HUES6 (cell line): Measurements from ENCODE around the gene BRCC3.

ENCODE experiments used
- H3K27ac ChIP-seq: 2 replicates; pipeline ENCODE4 v1.7.0; 2013; ENCODE audit warnings: low read depth, mild to moderate bottlenecking, low read length, inconsistent platforms
- H3K27me3 ChIP-seq: 2 replicates; pipeline ENCODE4 v1.6.1; 2013; ENCODE audit warnings: low read length; ENCODE audit not compliant: control insufficient read depth, insufficient read depth
- H3K36me3 ChIP-seq: 2 replicates; pipeline ENCODE4 v1.6.1; 2013; ENCODE audit warnings: low read length; ENCODE audit not compliant: control insufficient read depth, insufficient read depth
- H3K4me1 ChIP-seq: 2 replicates; pipeline ENCODE4 v1.6.1; 2013; ENCODE audit warnings: low read length; ENCODE audit not compliant: control insufficient read depth, insufficient read depth
- H3K4me3 ChIP-seq: 2 replicates; pipeline ENCODE4 v1.5.1; 2013; ENCODE audit warnings: low read depth, low read length
- H3K9ac ChIP-seq: one replicate; pipeline ENCODE4 v1.6.1; 2013; ENCODE audit warnings: mild to moderate bottlenecking, low read length
- H3K9me3 ChIP-seq: 2 replicates; pipeline ENCODE4 v1.6.1; 2013; ENCODE audit warnings: low read depth, low read length; ENCODE audit not compliant: control insufficient read depth, insufficient read depth

The BRCC3 gene

GRCh38 chrX:155035688-155036087, 35.6 kb upstream of the BRCC3 start:
- Histone ChIP-seq H3K27ac (no peak overlapping the region), H3K4me1 (no peaks in the 10 kb centered on the region), H3K9ac (no peak overlapping the region), H3K9me3 (peaks cover 17% of the 10 kb centered on the region), H3K4me3 (no peak overlapping the region), H3K27me3 (no peaks in the 10 kb centered on the region), H3K36me3 (peaks cover 22% of the 10 kb centered on the region)

- no peaks in the 10 kb centered on the region for H3K36me3 ChIP-seq
- no peak overlapping the region for H3K4me3 ChIP-seq
- H3K27me3 ChIP-seq = no peaks in the 10 kb centered on the region
- no peak overlapping the region for H3K27ac ChIP-seq
- H3K9ac ChIP-seq = no peak overlapping the region
- peaks cover 9% of the 10 kb centered on the region; the same call in 1 of the 2 replicates for H3K9me3 ChIP-seq
- no peaks in the 10 kb centered on the region; the same call in 1 of the 2 replicates for H3K4me1 ChIP-seq
Measured at GRCh38 chrX:155046129-155046810, 25.0 kb upstream of the BRCC3 start.

- peaks cover 9% of the 10 kb centered on the region; the same call in 1 of the 2 replicates for H3K9me3 ChIP-seq
- no peaks in the 10 kb centered on the region for H3K27me3 ChIP-seq
- H3K27ac ChIP-seq = no peak overlapping the region
- H3K36me3 ChIP-seq = peaks cover 6% of the 10 kb centered on the region; the same call in 1 of the 2 replicates
- H3K4me1 ChIP-seq = no peaks in the 10 kb centered on the region; the same call in 1 of the 2 replicates
- H3K9ac ChIP-seq = no peak overlapping the region
- no peak overlapping the region for H3K4me3 ChIP-seq
Measured at GRCh38 chrX:155046811-155047528, 24.3 kb upstream of the BRCC3 start.

GRCh38 chrX:155048977-155049619, 22.2 kb upstream of the BRCC3 start:
- Histone ChIP-seq H3K36me3 (peaks cover 6% of the 10 kb centered on the region; the same call in 1 of the 2 replicates), H3K4me3 (no peak overlapping the region), H3K9me3 (peaks cover 11% of the 10 kb centered on the region; the same call in 1 of the 2 replicates), H3K27me3 (no peaks in the 10 kb centered on the region), H3K27ac (no peak overlapping the region), H3K9ac (no peak overlapping the region), H3K4me1 (no peaks in the 10 kb centered on the region; the same call in 1 of the 2 replicates)

- peaks cover 4% of the 10 kb centered on the region; the same call in 1 of the 2 replicates for H3K4me1 ChIP-seq
- no peaks in the 10 kb centered on the region for H3K27me3 ChIP-seq
- peaks cover 7% of the 10 kb centered on the region; the same call in 1 of the 2 replicates for H3K9me3 ChIP-seq
- H3K4me3 ChIP-seq = no peak overlapping the region
- no peak overlapping the region for H3K27ac ChIP-seq
- H3K9ac ChIP-seq = no peak overlapping the region
- H3K36me3 ChIP-seq = peaks cover 6% of the 10 kb centered on the region
Measured at GRCh38 chrX:155052738-155053498, 18.4 kb upstream of the BRCC3 start.

GRCh38 chrX:155053656-155054055, 17.7 kb upstream of the BRCC3 start:
- peaks cover 8% of the 10 kb centered on the region; the same call in 1 of the 2 replicates for H3K9me3 ChIP-seq
- peaks cover 4% of the 10 kb centered on the region; the same call in 1 of the 2 replicates for H3K4me1 ChIP-seq
- H3K9ac ChIP-seq = no peak overlapping the region
- no peak overlapping the region for H3K27ac ChIP-seq
- H3K36me3 ChIP-seq = peaks cover 6% of the 10 kb centered on the region
- H3K27me3 ChIP-seq = no peaks in the 10 kb centered on the region; the same call in 1 of the 2 replicates
- no peak overlapping the region for H3K4me3 ChIP-seq

- Histone ChIP-seq H3K27me3 (no peaks in the 10 kb centered on the region; the same call in 1 of the 2 replicates), H3K36me3 (peaks cover 6% of the 10 kb centered on the region), H3K9ac (no peak overlapping the region), H3K4me1 (peaks cover 4% of the 10 kb centered on the region; the same call in 1 of the 2 replicates), H3K9me3 (peaks cover 8% of the 10 kb centered on the region; the same call in 1 of the 2 replicates), H3K27ac (no peak overlapping the region), H3K4me3 (no peak overlapping the region)
Measured at GRCh38 chrX:155054255-155054654, 17.1 kb upstream of the BRCC3 start.

- Histone ChIP-seq H3K4me1 (peaks cover 4% of the 10 kb centered on the region; the same call in 1 of the 2 replicates), H3K9me3 (peaks cover 6% of the 10 kb centered on the region; the same call in 1 of the 2 replicates), H3K4me3 (no peak overlapping the region), H3K27ac (no peak overlapping the region), H3K9ac (no peak overlapping the region), H3K36me3 (peaks cover 6% of the 10 kb centered on the region), H3K27me3 (no peaks in the 10 kb centered on the region; the same call in 1 of the 2 replicates)
Measured at GRCh38 chrX:155055494-155055893, 15.8 kb upstream of the BRCC3 start.

GRCh38 chrX:155056471-155056870, 14.8 kb upstream of the BRCC3 start:
- H3K27ac ChIP-seq = no peak overlapping the region
- H3K9ac ChIP-seq = no peak overlapping the region
- no peaks in the 10 kb centered on the region; the same call in 1 of the 2 replicates for H3K27me3 ChIP-seq
- peaks cover 9% of the 10 kb centered on the region for H3K36me3 ChIP-seq
- no peak overlapping the region for H3K4me3 ChIP-seq
- peaks cover 6% of the 10 kb centered on the region; the same call in 1 of the 2 replicates for H3K9me3 ChIP-seq
- H3K4me1 ChIP-seq = peaks cover 4% of the 10 kb centered on the region; the same call in 1 of the 2 replicates
